ENCODE measurements around the gene GNG12. TPM values are rescaled to one million over a fixed set of nuclear protein-coding genes. Genes with fewer than 3 reads are reported as not detected.
A peak's percentile ranks its signal among the peaks of the same experiment; 100 is the strongest.

GNG12 gene
- polyA plus RNA-seq, 2 donors, result 21.8 to 38.8 TPM

GRCh38 chr1:67755160-67755559 is 78.1 kb downstream of the GNG12 start:
- WGBS, 2 donors, result 93 to 96% methylated on average over 2 of the region's 2 CpGs
- no peak overlapping the region for H3K4me3 ChIP-seq (ENCODE audit: low read depth in 1 of 2, low read length in 2 of 2)
- H3K9me3 ChIP-seq (ENCODE audit: control insufficient read depth in 2 of 2, insufficient read depth in 1 of 2, low read depth in 1 of 2, low read length in 1 of 2), result no peaks in the 10 kb centered on the region
- peaks cover 7 to 14% of the 10 kb centered on the region in 2 donors for H3K4me1 ChIP-seq (ENCODE audit: control insufficient read depth in 2 of 2, insufficient read depth in 2 of 2, low read length in 1 of 2)
- peak overlapping the region in 1 of 2 donors; percentile 90 for H3K27ac ChIP-seq (ENCODE audit: low read depth in 2 of 2, low read length in 1 of 2)
- no peaks in the 10 kb centered on the region for H3K27me3 ChIP-seq (ENCODE audit: control insufficient read depth in 1 of 2, insufficient read depth in 2 of 2, low read length in 2 of 2)
- H3K36me3 ChIP-seq (ENCODE audit: control insufficient read depth in 2 of 2, insufficient read depth in 2 of 2, low read length in 1 of 2), result no peaks in the 10 kb centered on the region

GRCh38 chr1:67754526-67754920 is 78.7 kb downstream of the GNG12 start:
- Histone ChIP-seq H3K9me3 (ENCODE audit: control insufficient read depth in 2 of 2, insufficient read depth in 1 of 2, low read depth in 1 of 2, low read length in 1 of 2) (no peaks in the 10 kb centered on the region), H3K4me1 (ENCODE audit: control insufficient read depth in 2 of 2, insufficient read depth in 2 of 2, low read length in 1 of 2) (peaks cover 7 to 14% of the 10 kb centered on the region in 2 donors), H3K4me3 (ENCODE audit: low read depth in 1 of 2, low read length in 2 of 2) (no peak overlapping the region), H3K27me3 (ENCODE audit: control insufficient read depth in 1 of 2, insufficient read depth in 2 of 2, low read length in 2 of 2) (no peaks in the 10 kb centered on the region), H3K27ac (ENCODE audit: low read depth in 2 of 2, low read length in 1 of 2) (peak overlapping the region; percentile 22 to 90), H3K36me3 (ENCODE audit: control insufficient read depth in 2 of 2, insufficient read depth in 2 of 2, low read length in 1 of 2) (no peaks in the 10 kb centered on the region)
- WGBS, 2 donors, result 76 to 91% methylated on average over 4 of the region's 4 CpGs

GRCh38 chr1:67753776-67754525 is 79.3 kb downstream of the GNG12 start:
- H3K4me1 ChIP-seq (ENCODE audit: control insufficient read depth in 2 of 2, insufficient read depth in 2 of 2, low read length in 1 of 2), result peaks cover 7 to 16% of the 10 kb centered on the region in 2 donors
- peak overlapping the region; percentile 74 to 90 for H3K27ac ChIP-seq (ENCODE audit: low read depth in 2 of 2, low read length in 1 of 2)
- WGBS, 2 donors, result 74% methylated on average over 17 of the region's 17 CpGs
- H3K4me3 ChIP-seq (ENCODE audit: low read depth in 1 of 2, low read length in 2 of 2), result no peak overlapping the region
- H3K36me3 ChIP-seq (ENCODE audit: control insufficient read depth in 2 of 2, insufficient read depth in 2 of 2, low read length in 1 of 2), result no peaks in the 10 kb centered on the region
- no peaks in the 10 kb centered on the region for H3K9me3 ChIP-seq (ENCODE audit: control insufficient read depth in 2 of 2, insufficient read depth in 1 of 2, low read depth in 1 of 2, low read length in 1 of 2)
- no peaks in the 10 kb centered on the region for H3K27me3 ChIP-seq (ENCODE audit: control insufficient read depth in 1 of 2, insufficient read depth in 2 of 2, low read length in 2 of 2)

GRCh38 chr1:67752306-67752705 is 81.0 kb downstream of the GNG12 start:
- Histone ChIP-seq H3K36me3 (ENCODE audit: control insufficient read depth in 2 of 2, insufficient read depth in 2 of 2, low read length in 1 of 2) (no peaks in the 10 kb centered on the region), H3K27me3 (ENCODE audit: control insufficient read depth in 1 of 2, insufficient read depth in 2 of 2, low read length in 2 of 2) (no peaks in the 10 kb centered on the region), H3K4me1 (ENCODE audit: control insufficient read depth in 2 of 2, insufficient read depth in 2 of 2, low read length in 1 of 2) (peaks cover 9 to 16% of the 10 kb centered on the region in 2 donors), H3K4me3 (ENCODE audit: low read depth in 1 of 2, low read length in 2 of 2) (no peak overlapping the region), H3K9me3 (ENCODE audit: control insufficient read depth in 2 of 2, insufficient read depth in 1 of 2, low read depth in 1 of 2, low read length in 1 of 2) (no peaks in the 10 kb centered on the region), H3K27ac (ENCODE audit: low read depth in 2 of 2, low read length in 1 of 2) (peak overlapping the region in 1 of 2 donors; percentile 71)
- 32 to 55% methylated on average over 2 of the region's 2 CpGs for WGBS, 2 donors

GRCh38 chr1:67750691-67751054 is 82.6 kb downstream of the GNG12 start:
- Histone ChIP-seq H3K27ac (ENCODE audit: low read depth in 2 of 2, low read length in 1 of 2) (peak overlapping the region; percentile 88 to 96), H3K27me3 (ENCODE audit: control insufficient read depth in 1 of 2, insufficient read depth in 2 of 2, low read length in 2 of 2) (no peaks in the 10 kb centered on the region), H3K4me1 (ENCODE audit: control insufficient read depth in 2 of 2, insufficient read depth in 2 of 2, low read length in 1 of 2) (peaks cover 9 to 16% of the 10 kb centered on the region in 2 donors), H3K4me3 (ENCODE audit: low read depth in 1 of 2, low read length in 2 of 2) (no peak overlapping the region), H3K36me3 (ENCODE audit: control insufficient read depth in 2 of 2, insufficient read depth in 2 of 2, low read length in 1 of 2) (no peaks in the 10 kb centered on the region), H3K9me3 (ENCODE audit: control insufficient read depth in 2 of 2, insufficient read depth in 1 of 2, low read depth in 1 of 2, low read length in 1 of 2) (no peaks in the 10 kb centered on the region)
- 36 to 43% methylated on average over 1 of the region's 1 CpG for WGBS, 2 donors

- WGBS, 2 donors, result 24 to 38% methylated on average over 8 of the region's 8 CpGs
- Histone ChIP-seq H3K36me3 (ENCODE audit: control insufficient read depth in 2 of 2, insufficient read depth in 2 of 2, low read length in 1 of 2) (no peaks in the 10 kb centered on the region), H3K27me3 (ENCODE audit: control insufficient read depth in 1 of 2, insufficient read depth in 2 of 2, low read length in 2 of 2) (no peaks in the 10 kb centered on the region), H3K27ac (ENCODE audit: low read depth in 2 of 2, low read length in 1 of 2) (peak overlapping the region; percentile 96 to 99), H3K9me3 (ENCODE audit: control insufficient read depth in 2 of 2, insufficient read depth in 1 of 2, low read depth in 1 of 2, low read length in 1 of 2) (no peaks in the 10 kb centered on the region), H3K4me3 (ENCODE audit: low read depth in 1 of 2, low read length in 2 of 2) (peak overlapping the region in 1 of 2 donors; percentile 30), H3K4me1 (ENCODE audit: control insufficient read depth in 2 of 2, insufficient read depth in 2 of 2, low read length in 1 of 2) (peaks cover 9 to 16% of the 10 kb centered on the region in 2 donors)
Measured at GRCh38 chr1:67749844-67750690, 83.2 kb downstream of the GNG12 start.

- Histone ChIP-seq H3K27me3 (ENCODE audit: control insufficient read depth in 1 of 2, insufficient read depth in 2 of 2, low read length in 2 of 2) (no peaks in the 10 kb centered on the region), H3K9me3 (ENCODE audit: control insufficient read depth in 2 of 2, insufficient read depth in 1 of 2, low read depth in 1 of 2, low read length in 1 of 2) (no peaks in the 10 kb centered on the region), H3K4me1 (ENCODE audit: control insufficient read depth in 2 of 2, insufficient read depth in 2 of 2, low read length in 1 of 2) (peaks cover 9 to 11% of the 10 kb centered on the region in 2 donors), H3K4me3 (ENCODE audit: low read depth in 1 of 2, low read length in 2 of 2) (peak overlapping the region in 1 of 2 donors; percentile 30), H3K27ac (ENCODE audit: low read depth in 2 of 2, low read length in 1 of 2) (peak overlapping the region; percentile 96 to 99), H3K36me3 (ENCODE audit: control insufficient read depth in 2 of 2, insufficient read depth in 2 of 2, low read length in 1 of 2) (peaks cover 0 to under 1% of the 10 kb centered on the region in 2 donors)
- WGBS, 2 donors, result 31 to 35% methylated on average over 5 of the region's 5 CpGs
Measured at GRCh38 chr1:67749263-67749843, 83.9 kb downstream of the GNG12 start.

GRCh38 chr1:67748630-67749029 is 84.6 kb downstream of the GNG12 start:
- H3K4me3 ChIP-seq (ENCODE audit: low read depth in 1 of 2, low read length in 2 of 2), result peak overlapping the region in 1 of 2 donors; percentile 5

More at GRCh38 chr1:67748630-67749029, 84.6 kb downstream of the GNG12 start:
- H3K27ac ChIP-seq (ENCODE audit: low read depth in 2 of 2, low read length in 1 of 2), result peak overlapping the region; percentile 96 to 99
- H3K9me3 ChIP-seq (ENCODE audit: control insufficient read depth in 2 of 2, insufficient read depth in 1 of 2, low read depth in 1 of 2, low read length in 1 of 2), result no peaks in the 10 kb centered on the region
- peaks cover 0 to 3% of the 10 kb centered on the region in 2 donors for H3K36me3 ChIP-seq (ENCODE audit: control insufficient read depth in 2 of 2, insufficient read depth in 2 of 2, low read length in 1 of 2)
- peaks cover 5% of the 10 kb centered on the region in 2 donors for H3K4me1 ChIP-seq (ENCODE audit: control insufficient read depth in 2 of 2, insufficient read depth in 2 of 2, low read length in 1 of 2)
- 6 to 9% methylated on average over 2 of the region's 2 CpGs for WGBS, 2 donors
- no peaks in the 10 kb centered on the region for H3K27me3 ChIP-seq (ENCODE audit: control insufficient read depth in 1 of 2, insufficient read depth in 2 of 2, low read length in 2 of 2)

Measured in esophagus (tissue), 2 donors.